CD14-positive monocyte (primary cell): ENCODE measurements around the gene GXYLT1. TPM values are rescaled to one million over a fixed set of nuclear protein-coding genes. Genes with fewer than 3 reads are reported as not detected.

Source experiments
- DNase-seq, 3 donors: peaks; one replicate each; pipeline ENCODE4 v3.0.0-alpha.2; 2011 to 2022
- H2AFZ ChIP-seq: 2 replicates; pipeline ENCODE4 v1.6.0; 2012; ENCODE audit warnings: mild to moderate bottlenecking, low read depth, low read length, inconsistent platforms; ENCODE audit not compliant: insufficient read depth, poor library complexity, severe bottlenecking
- H3K27ac ChIP-seq, 2 donors: 1 replicate in 1 of 2; 2 replicates in 1 of 2; pipeline ENCODE4 v1.5.1; 2012 to 2013; ENCODE audit warnings: low read length in 2 of 2, control low read depth in 1 of 2, inconsistent platforms in 1 of 2, low read depth in 1 of 2, mild to moderate bottlenecking in 1 of 2
- H3K27me3 ChIP-seq, 2 donors: one replicate each; pipeline versions ENCODE4 v1.6.0 to v1.6.1; 2011 to 2013; ENCODE audit warnings: low read length in 2 of 2; ENCODE audit not compliant: control insufficient read depth in 2 of 2, insufficient read depth in 2 of 2
- H3K36me3 ChIP-seq, 2 donors: replicated peaks in 1 of 2; 1 replicate in 1 of 2; 2 replicates in 1 of 2; pipeline versions ENCODE4 v1.5.1 to v1.6.1; 2012 to 2013; ENCODE audit warnings: low read length in 2 of 2, control low read depth in 1 of 2, inconsistent platforms in 1 of 2, mild to moderate bottlenecking in 1 of 2; ENCODE audit not compliant: insufficient read depth in 2 of 2, control insufficient read depth in 1 of 2
- H3K4me1 ChIP-seq, 2 donors: 1 replicate in 1 of 2; 2 replicates in 1 of 2; pipeline versions ENCODE4 v1.5.1 to v1.6.1; 2012 to 2013; ENCODE audit warnings: low read length in 2 of 2, control low read depth in 1 of 2, inconsistent platforms in 1 of 2, mild to moderate bottlenecking in 1 of 2, moderate library complexity in 1 of 2; ENCODE audit not compliant: insufficient read depth in 2 of 2, control insufficient read depth in 1 of 2
- H3K4me2 ChIP-seq: replicated peaks from 2 replicates; pipeline ENCODE3; 2012; ENCODE audit warnings: low read length, moderate library complexity, mild to moderate bottlenecking; ENCODE audit not compliant: poor library complexity, severe bottlenecking; ENCODE audit errors: extremely low read depth
- H3K4me3 ChIP-seq, 3 experiments: fragments of 200-600 bp in 1 of 3; sonication (generic) in 1 of 3; replicated peaks in 1 of 3; 1 replicate in 2 of 3; 2 replicates in 1 of 3; pipeline ENCODE4 v1.5.1; 2011 to 2013; ENCODE audit warnings: low read length in 3 of 3, mild to moderate bottlenecking in 3 of 3, control low read depth in 2 of 3, low read depth in 2 of 3, inconsistent platforms in 1 of 3, moderate library complexity in 1 of 3
- H3K79me2 ChIP-seq: 2 replicates; pipeline ENCODE4 v1.6.0; 2012; ENCODE audit warnings: mild to moderate bottlenecking, control low read depth, inconsistent platforms, low read length, moderate library complexity; ENCODE audit not compliant: insufficient read depth
- H3K9ac ChIP-seq: 2 replicates; pipeline ENCODE4 v1.6.0; 2017; ENCODE audit warnings: low read length, mild to moderate bottlenecking; ENCODE audit not compliant: insufficient read depth, poor library complexity, severe bottlenecking
- H3K9me3 ChIP-seq, 2 donors: replicated peaks in 1 of 2; 1 replicate in 1 of 2; 2 replicates in 1 of 2; pipeline versions ENCODE4 v1.5.1 to v1.6.1; 2012 to 2013; ENCODE audit warnings: low read length in 2 of 2, control low read depth in 1 of 2; ENCODE audit not compliant: control insufficient read depth in 1 of 2, insufficient read depth in 1 of 2
- H4K20me1 ChIP-seq: 2 replicates; pipeline ENCODE4 v1.6.0; 2012; ENCODE audit warnings: mild to moderate bottlenecking, low read length, control low read depth, moderate library complexity; ENCODE audit not compliant: insufficient read depth
- H3K27ac Mint-ChIP-seq, 7 donors: one replicate each; pipeline ENCODE4 v1.8.0; 2020; ENCODE audit warnings: mild to moderate bottlenecking in 7 of 7, mixed read lengths in 7 of 7, moderate library complexity in 6 of 7, inconsistent platforms in 2 of 7
- H3K27me3 Mint-ChIP-seq, 3 donors: one replicate each; pipeline ENCODE4 v1.8.0; 2021 to 2022; ENCODE audit warnings: low read depth in 3 of 3, mild to moderate bottlenecking in 3 of 3, mixed read lengths in 3 of 3, moderate library complexity in 3 of 3, inconsistent platforms in 1 of 3
- H3K36me3 Mint-ChIP-seq, 2 donors: one replicate each; pipeline ENCODE4 v1.8.0; 2020; ENCODE audit warnings: mixed read lengths in 2 of 2, inconsistent platforms in 1 of 2, mild to moderate bottlenecking in 1 of 2
- H3K4me1 Mint-ChIP-seq: one replicate; pipeline ENCODE4 v1.8.0; 2020; ENCODE audit warnings: mild to moderate bottlenecking, mixed read lengths
- H3K4me3 Mint-ChIP-seq, 2 donors: one replicate each; pipeline ENCODE4 v1.8.0; 2020; ENCODE audit warnings: mild to moderate bottlenecking in 2 of 2, mixed read lengths in 2 of 2, moderate library complexity in 1 of 2
- H3K9me3 Mint-ChIP-seq, 7 donors: one replicate each; pipeline ENCODE4 v1.8.0; 2020 to 2022; ENCODE audit warnings: mixed read lengths in 7 of 7, mild to moderate bottlenecking in 6 of 7, moderate library complexity in 6 of 7, inconsistent platforms in 2 of 7
- WGBS: methylation state at CpG from one replicate; pipeline ENCODE4 v1.1.5; 2013; ENCODE audit warnings: missing lambda C conversion rate; ENCODE audit not compliant: insufficient coverage; 5-methylcytosine and 5-hydroxymethylcytosine counted together
- intact Hi-C, 2 donors: fragments of 100-400 bp; cut with micrococcal nuclease; formaldehyde crosslinking; loops; one replicate each; pipeline versions ENCODE4 v1.15.0 to v1.15.1; 2023
- polyA plus RNA-seq, 3 donors: library from polyadenylated mRNA; depleted of rRNA in 1 of 3; unstranded in 2 of 3; stranded (reverse) in 1 of 3; fragments of 300-500 nt in 2 of 3; fragments of >200 nt in 1 of 3; fragmentation: Illumina TruSeq in 2 of 3; gene quantifications; 1 replicate in 2 of 3; 2 replicates in 1 of 3; pipeline ENCODE4 v1.2.3, GENCODE V29; 2012 to 2021
- TF ChIP-seq, protein P1 (sequence below): fragments of 200-600 bp; IDR thresholded peaks from one replicate; pipeline ENCODE4 v1.8.0; 2022; ENCODE audit warnings: antibody characterized with exemption, mild to moderate bottlenecking

The GXYLT1 gene
- polyA plus RNA-seq, 3 donors: 2.5 to 7.1 (median 4.9) TPM

DNA sequence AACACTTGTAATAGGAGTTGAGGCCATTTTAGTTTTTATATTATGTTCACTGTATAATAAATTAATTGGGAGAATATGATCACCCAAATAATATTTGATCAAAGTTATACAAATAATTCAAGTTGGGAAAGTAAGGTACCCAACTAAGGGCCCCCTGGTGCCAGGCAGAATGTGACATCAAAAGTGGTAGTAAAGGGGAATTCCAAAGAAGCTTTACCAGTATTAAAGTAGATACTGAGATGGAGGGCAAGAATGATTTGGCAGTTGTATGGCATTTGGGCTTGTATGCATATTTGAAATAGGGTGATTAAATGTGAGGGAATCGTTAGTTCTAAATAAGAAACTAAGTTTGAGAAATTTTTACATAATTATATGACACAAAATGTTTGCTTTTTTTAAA lies 17.7 kb downstream of the GXYLT1 start:
- no peak overlapping the region for H3K9ac ChIP-seq
- no peaks in the 10 kb centered on the region for H3K36me3 ChIP-seq
- no peak for DNase-seq
- H4K20me1 ChIP-seq: peaks cover 51% of the 10 kb centered on the region
- no peaks in the 10 kb centered on the region for H3K9me3 ChIP-seq
- H2AFZ ChIP-seq: no peak overlapping the region
- H3K4me2 ChIP-seq: no peak overlapping the region
- H3K4me3 ChIP-seq: no peak overlapping the region
- peaks cover 3 to 11% of the 10 kb centered on the region in 2 donors for H3K36me3 Mint-ChIP-seq
- TF ChIP-seq, protein P1, sequence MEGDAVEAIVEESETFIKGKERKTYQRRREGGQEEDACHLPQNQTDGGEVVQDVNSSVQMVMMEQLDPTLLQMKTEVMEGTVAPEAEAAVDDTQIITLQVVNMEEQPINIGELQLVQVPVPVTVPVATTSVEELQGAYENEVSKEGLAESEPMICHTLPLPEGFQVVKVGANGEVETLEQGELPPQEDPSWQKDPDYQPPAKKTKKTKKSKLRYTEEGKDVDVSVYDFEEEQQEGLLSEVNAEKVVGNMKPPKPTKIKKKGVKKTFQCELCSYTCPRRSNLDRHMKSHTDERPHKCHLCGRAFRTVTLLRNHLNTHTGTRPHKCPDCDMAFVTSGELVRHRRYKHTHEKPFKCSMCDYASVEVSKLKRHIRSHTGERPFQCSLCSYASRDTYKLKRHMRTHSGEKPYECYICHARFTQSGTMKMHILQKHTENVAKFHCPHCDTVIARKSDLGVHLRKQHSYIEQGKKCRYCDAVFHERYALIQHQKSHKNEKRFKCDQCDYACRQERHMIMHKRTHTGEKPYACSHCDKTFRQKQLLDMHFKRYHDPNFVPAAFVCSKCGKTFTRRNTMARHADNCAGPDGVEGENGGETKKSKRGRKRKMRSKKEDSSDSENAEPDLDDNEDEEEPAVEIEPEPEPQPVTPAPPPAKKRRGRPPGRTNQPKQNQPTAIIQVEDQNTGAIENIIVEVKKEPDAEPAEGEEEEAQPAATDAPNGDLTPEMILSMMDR: no peak
- H3K27ac ChIP-seq: no peak overlapping the region
- intact Hi-C loops: no loop called here
- peaks cover 71% of the 10 kb centered on the region for H3K79me2 ChIP-seq
- peaks cover 12% of the 10 kb centered on the region for H3K4me1 Mint-ChIP-seq
- no peaks in the 10 kb centered on the region for H3K27me3 Mint-ChIP-seq
- no peak overlapping the region for H3K4me3 Mint-ChIP-seq
- H3K27ac Mint-ChIP-seq: no peak overlapping the region
- no peaks in the 10 kb centered on the region for H3K27me3 ChIP-seq
- no peaks in the 10 kb centered on the region for H3K9me3 Mint-ChIP-seq
- WGBS: no CpG with 5 or more reads among the region's 1 CpG
- H3K4me1 ChIP-seq: peaks cover 9 to 16% of the 10 kb centered on the region in 2 donors

DNA sequence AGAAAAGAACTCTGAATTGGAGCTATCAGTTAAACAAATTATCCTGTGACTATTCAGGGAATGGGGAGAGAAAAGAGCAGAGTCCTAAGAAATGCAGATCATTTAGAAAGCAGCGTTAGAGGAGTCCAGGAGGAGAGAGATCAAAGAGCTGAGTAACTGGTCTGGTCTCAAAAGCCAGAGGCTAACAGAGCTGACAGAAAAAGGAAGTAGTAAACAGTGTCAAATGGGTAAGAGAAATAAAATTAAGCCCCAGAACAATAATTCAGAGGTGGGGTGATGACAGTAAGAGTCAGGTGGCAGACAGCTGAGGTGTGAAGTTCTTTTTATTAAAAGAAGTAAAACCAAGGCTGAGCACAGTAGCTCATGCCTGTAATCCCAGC lies 19.3 kb downstream of the GXYLT1 start:
- no peak overlapping the region for H3K9ac ChIP-seq
- no peaks in the 10 kb centered on the region for H3K9me3 ChIP-seq
- no peak overlapping the region for H3K27ac ChIP-seq
- H3K4me3 ChIP-seq: no peak overlapping the region
- H4K20me1 ChIP-seq: peaks cover 53% of the 10 kb centered on the region
- no peak overlapping the region for H3K4me2 ChIP-seq
- no peak overlapping the region for H3K4me3 Mint-ChIP-seq
- peaks cover 71% of the 10 kb centered on the region for H3K79me2 ChIP-seq
- TF ChIP-seq, protein P1: no peak
- no peaks in the 10 kb centered on the region for H3K36me3 ChIP-seq
- no peaks in the 10 kb centered on the region for H3K27me3 ChIP-seq
- H3K27me3 Mint-ChIP-seq: no peaks in the 10 kb centered on the region
- WGBS: 10% methylated on average over 1 of the region's 1 CpG
- H2AFZ ChIP-seq: no peak overlapping the region
- H3K4me1 Mint-ChIP-seq: peaks cover 4% of the 10 kb centered on the region
- no peak for DNase-seq
- no peaks in the 10 kb centered on the region for H3K9me3 Mint-ChIP-seq
- peaks cover 3 to 11% of the 10 kb centered on the region in 2 donors for H3K36me3 Mint-ChIP-seq
- no peak overlapping the region for H3K27ac Mint-ChIP-seq
- H3K4me1 ChIP-seq: peaks cover 5 to 8% of the 10 kb centered on the region in 2 donors
- intact Hi-C loops: no loop called here
